HK-2 (cell line): ENCODE results near the gene PTGIS.
A peak's percentile ranks its signal among the peaks of the same experiment; 100 is the strongest.
"Not testable (repeated sequence)": the region's sequence is repeated elsewhere in the genome, so short reads cannot be mapped to it uniquely, and the experiment has no call there.

Experiments used
- DNase-seq: peaks from one replicate; pipeline ENCODE4 v3.0.0-alpha.2; 2018; ENCODE audit not compliant: unreplicated experiment

Gene PTGIS

GRCh38 chr20:49579874-49580812 is 12.2 kb upstream of the PTGIS start:
- DNase-seq, result no peak

DNA sequence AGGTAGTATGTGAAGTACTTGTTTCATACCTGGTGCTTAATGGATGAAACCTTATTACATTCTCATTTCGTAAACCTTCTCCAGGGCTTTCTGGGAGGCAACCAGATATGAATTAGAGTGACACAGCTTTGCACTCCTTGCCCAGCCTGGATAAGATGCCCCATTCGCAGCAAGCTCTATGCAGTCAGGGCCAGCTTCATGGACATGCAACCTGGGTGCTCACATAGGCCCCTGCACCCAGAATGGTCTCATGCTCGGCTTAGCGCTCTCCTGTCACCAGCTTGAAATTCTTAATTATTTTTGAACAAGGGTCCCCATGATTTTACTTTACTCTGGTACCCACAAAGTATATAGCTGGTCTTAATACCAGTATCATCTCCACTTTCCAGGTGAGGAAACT is 11.3 kb upstream of the PTGIS start:
- DNase-seq, result no peak

DNA sequence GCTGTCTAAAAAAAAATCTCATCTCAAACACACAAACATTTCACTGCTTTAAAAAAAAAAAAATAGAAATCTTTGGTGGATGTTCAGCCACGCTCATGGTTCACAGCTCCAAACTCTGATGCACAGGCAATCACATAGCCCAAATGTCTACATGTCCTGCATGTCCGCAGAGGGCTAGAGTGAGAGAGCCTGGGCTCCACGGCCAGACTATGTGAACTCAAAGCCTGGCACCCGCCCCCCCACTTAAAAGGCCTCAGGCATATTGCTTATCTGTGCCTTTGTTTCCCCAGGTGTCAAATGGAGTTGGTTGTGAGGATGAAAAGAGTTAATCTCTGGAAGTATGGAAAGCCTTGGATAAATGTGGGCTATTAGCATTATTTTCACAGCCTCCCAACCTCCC is 10.5 kb upstream of the PTGIS start:
- DNase-seq, result no peak

- no peak for DNase-seq
Measured at GRCh38 chr20:49575551-49576060, 7.7 kb upstream of the PTGIS start.

GRCh38 chr20:49573900-49574416 is 6.0 kb upstream of the PTGIS start:
- DNase-seq, result peak; percentile 31

GRCh38 chr20:49572857-49573256 is 4.9 kb upstream of the PTGIS start:
- no peak for DNase-seq

DNA sequence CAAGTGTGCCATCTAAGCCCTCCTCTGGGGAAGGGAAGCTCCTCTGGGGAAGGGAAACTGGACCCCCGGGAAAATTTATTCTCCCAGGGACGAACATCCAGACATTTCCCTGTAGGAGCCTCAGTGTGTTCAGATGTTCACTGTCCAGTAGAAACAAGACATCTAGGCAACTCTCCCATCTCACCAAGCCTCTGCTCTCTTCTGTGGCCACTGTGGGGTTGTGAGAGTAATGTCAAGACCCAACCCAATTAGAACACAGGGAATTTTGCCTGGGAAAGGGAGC is 3.6 kb upstream of the PTGIS start:
- DNase-seq, result no peak

DNA sequence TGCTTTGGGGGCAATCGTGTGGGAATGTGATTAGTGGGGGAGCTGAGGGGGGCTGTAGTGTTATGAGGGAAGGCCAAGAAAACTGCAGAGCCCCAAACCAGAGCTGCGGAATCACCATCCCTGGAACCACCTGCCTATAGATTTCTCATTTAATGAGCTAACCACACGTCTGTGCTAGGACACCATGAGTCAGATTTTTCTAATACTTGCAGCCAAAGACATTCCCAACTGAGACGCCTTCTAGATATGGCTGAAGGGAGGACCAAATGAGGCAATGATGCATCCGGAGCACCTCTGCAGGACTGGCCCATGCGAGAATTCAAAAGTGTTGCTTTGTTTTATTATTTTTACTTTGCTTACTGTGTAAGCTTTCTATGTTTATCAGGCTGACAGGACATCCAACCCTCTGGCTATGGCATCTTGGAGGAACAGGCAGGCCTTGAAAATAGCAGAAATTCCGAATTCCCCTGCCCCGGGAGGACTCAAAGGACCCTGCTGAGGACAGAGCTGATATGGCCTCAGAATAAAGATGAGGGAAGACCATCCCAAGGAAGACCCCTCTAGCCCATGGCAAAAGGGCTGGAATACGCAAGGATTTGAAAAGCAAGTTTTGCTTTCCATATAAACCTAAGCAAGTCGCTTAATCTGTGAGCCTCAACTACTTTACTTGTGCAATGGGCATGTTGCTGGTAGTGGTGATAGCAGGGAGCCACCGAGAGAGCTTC is 3.1 kb upstream of the PTGIS start:
- DNase-seq, result no peak

GRCh38 chr20:49570161-49570827 is 2.4 kb upstream of the PTGIS start:
- DNase-seq, result no peak

DNA sequence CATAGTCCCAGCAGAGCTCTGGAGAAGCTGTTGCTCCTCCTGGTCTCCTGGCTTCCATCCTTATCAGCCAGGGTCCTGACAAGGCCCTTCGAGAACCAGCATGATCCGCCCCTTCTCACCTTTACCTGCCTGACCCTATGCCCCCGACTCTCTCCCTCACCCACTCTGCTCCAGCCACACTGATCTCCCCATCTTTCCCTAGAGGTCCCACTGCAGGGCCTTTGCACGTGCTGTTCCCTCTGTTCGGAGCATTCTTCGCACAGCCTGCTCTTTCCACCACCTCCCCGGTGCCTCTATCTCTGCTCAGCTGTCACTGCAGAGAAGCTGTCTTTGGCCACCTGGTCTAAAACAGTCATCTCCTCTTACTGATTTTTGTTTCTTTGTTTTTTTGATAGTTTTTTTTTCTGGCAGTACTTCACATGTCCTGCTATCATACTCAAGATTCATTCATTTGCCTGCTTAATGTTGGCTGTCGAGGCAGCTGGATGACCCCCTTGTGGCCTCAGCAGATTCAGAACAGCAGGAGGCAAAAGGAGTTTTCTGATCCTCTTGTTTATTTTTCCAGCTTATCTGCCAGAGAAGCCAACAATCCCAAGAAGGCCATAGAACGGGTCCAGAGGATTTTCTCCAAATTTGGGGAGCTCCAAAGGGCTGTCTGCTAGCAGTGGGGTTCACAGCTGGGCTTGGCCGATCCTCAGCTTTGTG is 1.6 kb upstream of the PTGIS start:
- no peak for DNase-seq

DNA sequence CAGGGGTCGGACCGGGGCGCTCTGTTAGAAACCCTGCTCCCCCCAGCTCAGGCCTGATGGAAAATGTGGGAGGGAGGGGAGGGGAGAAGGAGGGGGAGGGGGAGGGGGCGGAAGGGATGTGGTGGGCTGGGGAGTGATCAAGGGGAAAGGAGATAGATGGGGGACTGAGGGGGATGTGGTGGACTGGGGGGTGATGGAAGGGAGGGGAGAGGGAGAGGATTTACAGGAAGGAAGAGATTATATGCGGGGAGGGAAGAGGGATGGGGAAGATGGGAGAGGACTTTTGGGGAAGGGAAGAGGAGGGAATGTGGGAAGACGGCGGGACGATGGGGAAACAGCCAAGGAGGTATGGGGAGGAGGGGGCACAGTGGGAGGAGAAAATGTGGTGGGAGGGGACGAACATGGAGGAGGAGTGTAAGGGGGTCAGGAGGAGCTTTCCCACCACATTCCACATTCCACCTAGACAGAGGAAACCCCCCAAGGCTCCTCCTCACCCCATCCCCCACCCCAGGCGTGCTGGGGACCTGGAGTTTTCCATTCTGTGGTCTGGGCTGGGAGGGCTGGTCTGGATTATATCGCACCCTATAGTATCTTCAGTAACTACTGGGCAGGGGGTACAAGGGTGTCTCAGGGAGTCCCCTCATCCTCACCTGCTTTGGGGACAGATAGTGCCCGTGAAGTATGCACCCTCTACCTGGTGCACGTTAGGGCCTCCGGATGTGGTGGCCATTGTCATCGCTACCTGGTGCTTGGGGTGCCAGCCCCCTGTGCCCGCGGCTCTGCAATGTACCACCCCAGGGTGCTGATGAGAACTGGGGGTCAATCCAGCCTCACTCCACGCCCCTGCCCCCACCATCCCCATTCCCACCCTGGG is 578 bp upstream of the PTGIS start:
- no peak for DNase-seq

GRCh38 chr20:49566401-49567364 is 1.3 kb downstream of the PTGIS start:
- DNase-seq, result no peak

DNA sequence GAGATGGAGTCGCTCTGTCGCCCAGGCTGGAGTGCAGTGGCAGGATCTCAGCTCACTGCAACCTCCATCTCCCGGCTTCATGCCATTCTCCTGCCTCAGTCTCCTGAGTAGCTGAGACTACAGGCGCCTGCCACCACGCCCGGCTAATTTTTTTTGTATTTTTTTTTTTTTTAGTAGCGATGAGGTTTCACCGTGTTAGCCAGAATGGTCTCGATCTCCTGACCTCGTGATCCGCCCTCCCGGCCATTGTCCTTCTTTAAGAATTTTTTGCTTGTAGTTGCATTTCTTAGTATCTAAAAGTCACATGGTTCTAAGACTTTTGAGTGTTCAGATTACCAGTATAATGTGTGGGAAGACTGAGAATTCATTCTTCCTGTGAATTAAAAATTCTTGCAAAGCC is 2.9 kb downstream of the PTGIS start:
- DNase-seq, result not testable (repeated sequence)

DNA sequence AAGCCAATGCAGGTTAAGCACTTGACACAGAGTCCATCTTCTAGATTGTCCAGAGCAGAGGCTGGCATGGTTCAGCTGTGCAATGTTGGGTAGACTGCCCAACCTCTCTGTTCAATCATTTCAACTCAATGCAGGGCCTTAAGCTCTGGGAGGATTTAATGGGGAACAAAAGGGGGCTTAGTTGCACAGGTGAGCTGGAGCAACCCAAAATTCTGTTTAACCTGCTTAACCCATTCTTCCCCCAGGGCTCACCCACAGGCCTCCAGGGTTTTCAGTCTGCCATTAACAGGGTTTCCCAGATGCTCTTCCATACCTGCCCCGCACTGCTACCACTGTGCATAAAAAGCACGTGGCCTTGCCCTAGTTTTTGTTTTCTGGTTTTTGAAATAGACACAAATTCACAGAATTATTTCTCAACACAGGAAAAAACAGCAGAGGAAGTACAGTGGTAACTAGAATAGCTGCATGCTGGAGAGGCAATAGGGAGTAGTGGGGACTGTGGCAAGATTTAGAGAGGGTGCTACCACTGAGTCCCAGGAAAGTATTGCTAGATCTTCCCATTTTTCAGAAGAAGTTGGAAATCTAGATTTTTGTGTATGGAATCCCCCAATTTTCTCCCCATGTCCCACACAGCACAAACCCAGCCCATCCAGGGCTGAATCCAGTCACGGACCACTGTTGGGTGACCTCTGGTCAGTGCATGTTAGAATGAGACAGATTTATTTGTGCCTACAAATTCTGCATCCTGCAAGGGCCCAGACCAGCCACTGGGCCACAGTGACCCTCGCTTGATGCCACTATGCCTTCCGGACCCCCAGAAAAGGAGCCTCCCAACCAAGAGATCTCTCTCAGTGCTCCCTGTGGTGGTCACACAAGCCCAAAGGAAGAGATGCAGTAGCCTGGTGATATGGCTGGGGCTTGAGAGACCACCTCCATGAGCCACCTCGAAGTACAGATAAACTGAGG is 4.6 kb downstream of the PTGIS start:
- DNase-seq, result no peak

DNA sequence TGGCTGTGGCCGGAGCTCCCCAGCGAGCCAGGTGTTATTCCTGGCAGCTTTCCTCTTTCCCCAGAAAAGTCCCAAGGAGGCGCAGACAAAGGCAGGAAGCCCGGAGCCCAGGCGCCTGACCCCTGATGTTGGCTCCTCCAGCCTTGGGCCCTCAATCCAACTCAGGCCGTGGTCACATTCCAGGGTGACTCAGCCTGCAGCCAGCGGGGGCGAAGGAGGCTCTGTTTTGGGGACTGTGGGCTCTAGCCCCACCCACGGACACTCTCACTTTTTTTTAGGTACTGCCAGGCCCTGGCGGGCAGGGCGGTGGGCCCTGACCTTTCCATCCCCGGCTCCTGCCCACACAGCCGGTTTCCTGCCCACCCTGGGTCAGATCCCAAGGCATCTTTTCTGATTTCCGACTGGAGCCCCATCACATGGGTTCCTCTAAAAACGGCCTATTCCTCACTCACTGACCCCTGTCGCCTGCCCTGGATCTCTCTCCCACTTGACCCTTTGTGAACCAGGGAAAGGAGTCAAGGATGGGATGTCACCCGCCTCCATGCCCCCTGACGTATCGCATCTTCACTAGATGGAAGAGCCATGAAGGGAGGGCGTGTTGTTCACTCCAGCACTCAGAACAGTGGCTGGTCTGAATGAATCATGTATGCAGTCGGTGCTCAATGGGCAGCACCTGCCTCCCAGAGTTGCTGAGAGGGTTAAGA is 5.5 kb downstream of the PTGIS start:
- peak; percentile 65 for DNase-seq

- DNase-seq, result no peak
Measured at GRCh38 chr20:49561806-49562205, 6.1 kb downstream of the PTGIS start.

DNA sequence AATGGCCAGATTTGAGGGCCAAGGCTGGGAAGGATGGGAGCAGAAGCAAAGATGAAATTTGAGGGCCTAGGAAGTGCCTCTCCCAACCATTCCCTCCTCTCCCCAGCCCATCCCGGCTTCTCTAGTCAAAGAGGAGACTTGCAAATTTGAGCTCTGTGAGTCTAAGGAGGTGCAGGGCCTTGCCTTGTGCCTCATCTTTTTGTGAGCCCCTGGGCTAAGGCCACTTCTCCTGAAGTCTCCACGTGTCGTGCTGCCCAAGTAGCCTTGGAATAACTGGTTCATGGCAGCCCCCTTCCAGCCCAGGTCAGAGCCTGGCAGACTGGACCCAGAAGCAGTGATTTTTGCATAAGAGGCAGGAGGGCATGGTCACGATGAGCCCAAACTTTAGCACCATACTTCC is 6.7 kb downstream of the PTGIS start:
- no peak for DNase-seq

DNA sequence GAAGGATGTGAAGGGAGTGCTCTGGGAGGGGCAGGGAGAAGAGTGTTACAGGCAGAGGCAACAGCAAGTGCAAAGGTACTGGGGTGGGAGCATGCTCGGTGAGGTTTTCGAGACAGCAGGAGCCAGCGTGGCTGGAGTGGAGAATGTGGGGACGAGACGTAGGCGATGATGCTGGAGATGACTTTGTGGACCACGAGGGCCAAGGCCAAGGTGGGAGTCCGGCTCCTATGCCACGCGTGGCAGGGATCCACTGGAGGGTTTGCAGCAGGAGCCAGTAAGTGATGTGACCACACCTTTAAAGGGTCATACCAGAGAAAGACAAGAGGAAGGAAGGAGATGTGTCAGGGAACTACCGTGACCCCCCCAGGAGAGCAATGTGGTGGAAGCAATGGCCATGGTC is 7.3 kb downstream of the PTGIS start:
- DNase-seq, result no peak
